Central memory CD4-positive, alpha-beta T cell (primary cell): ENCODE data around the gene PRDM16.

Experiments used
- DNase-seq: peaks from one replicate; pipeline ENCODE4 v3.0.0; 2022

The PRDM16 gene

GRCh38 chr1:3423896-3424611 is 355.1 kb downstream of the PRDM16 start:
- no peak for DNase-seq

GRCh38 chr1:3425486-3426215 is 356.6 kb downstream of the PRDM16 start:
- no peak for DNase-seq

- no peak for DNase-seq
Observed at GRCh38 chr1:3426956-3427535, 358.0 kb downstream of the PRDM16 start.

- no peak for DNase-seq
Observed at GRCh38 chr1:3427711-3428704, 359.0 kb downstream of the PRDM16 start.

GRCh38 chr1:3428899-3429298 is 359.9 kb downstream of the PRDM16 start:
- DNase-seq = no peak

GRCh38 chr1:3429320-3429719 is 360.3 kb downstream of the PRDM16 start:
- no peak for DNase-seq

- no peak for DNase-seq
Observed at GRCh38 chr1:3429766-3430165, 360.8 kb downstream of the PRDM16 start.

GRCh38 chr1:3430406-3430805 is 361.4 kb downstream of the PRDM16 start:
- DNase-seq = no peak

- no peak for DNase-seq
Observed at GRCh38 chr1:3430820-3431219, 361.8 kb downstream of the PRDM16 start.

- DNase-seq = no peak
Observed at GRCh38 chr1:3431266-3431665, 362.3 kb downstream of the PRDM16 start.

- DNase-seq = no peak
Observed at GRCh38 chr1:3431686-3432085, 362.7 kb downstream of the PRDM16 start.

GRCh38 chr1:3432306-3432705 is 363.3 kb downstream of the PRDM16 start:
- no peak for DNase-seq

- DNase-seq = no peak
Observed at GRCh38 chr1:3433076-3433475, 364.1 kb downstream of the PRDM16 start.

- DNase-seq = no peak
Observed at GRCh38 chr1:3433596-3434320, 364.8 kb downstream of the PRDM16 start.

GRCh38 chr1:3434406-3435110 is 365.6 kb downstream of the PRDM16 start:
- no peak for DNase-seq

- DNase-seq = no peak
Observed at GRCh38 chr1:3435666-3436065, 366.7 kb downstream of the PRDM16 start.

GRCh38 chr1:3436451-3436850 is 367.4 kb downstream of the PRDM16 start:
- no peak for DNase-seq

- no peak for DNase-seq
Observed at GRCh38 chr1:3436901-3437300, 367.9 kb downstream of the PRDM16 start.

- DNase-seq = no peak
Observed at GRCh38 chr1:3438661-3439180, 369.7 kb downstream of the PRDM16 start.

GRCh38 chr1:3439346-3440299 is 370.6 kb downstream of the PRDM16 start:
- DNase-seq = no peak
